GM13977 (cell line): ENCODE data around the gene RREB1.
A peak's percentile ranks its signal among the peaks of the same experiment; 100 is the strongest.

ENCODE experiments used
- DNase-seq: peaks from one replicate; pipeline ENCODE4 v3.0.0; 2012; ENCODE audit warnings: low spot score
- in situ Hi-C: fragments of 300-500 bp; cut with MboI; formaldehyde crosslinking; loops from one replicate; pipeline ENCODE4 v1.12.0; 2022; ENCODE audit warnings: low sequenced_read_pairs, low pct_unique_long_range_greater_than_20kb, mixed read lengths, inconsistent platforms; ENCODE audit not compliant: unreplicated experiment
- TF ChIP-seq, protein P1 (sequence below): IDR thresholded peaks from 2 replicates; pipeline ENCODE4 v1.5.1; 2012; ENCODE audit warnings: mild to moderate bottlenecking, control low read depth; ENCODE audit not compliant: insufficient read depth; ENCODE audit errors: extremely low read depth, missing control alignments

The RREB1 gene

DNA sequence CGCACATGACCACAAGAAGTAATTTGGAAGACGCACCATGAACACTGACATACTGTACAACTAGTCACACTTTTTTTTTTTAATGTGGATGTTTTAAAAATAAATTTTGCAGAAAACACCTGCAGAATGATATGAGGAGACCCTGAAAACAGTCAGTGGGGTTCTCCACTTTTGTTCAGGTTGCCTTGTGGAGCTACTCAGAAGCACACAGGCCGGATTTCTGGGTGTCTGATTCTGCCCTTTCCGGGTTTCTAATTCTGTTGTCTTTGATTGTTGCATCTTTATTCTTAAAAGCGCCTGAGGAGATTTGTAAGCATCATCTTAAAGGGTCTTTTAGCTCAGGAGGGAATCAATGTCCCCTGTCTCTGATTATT, 130.8 kb downstream of the RREB1 start:
- in situ Hi-C loops, result loop anchor here (25.0 kb wide), 2 partner anchors 451 to 551 kb away; no protein-coding TSS in a partner anchor
- TF ChIP-seq, protein P1, sequence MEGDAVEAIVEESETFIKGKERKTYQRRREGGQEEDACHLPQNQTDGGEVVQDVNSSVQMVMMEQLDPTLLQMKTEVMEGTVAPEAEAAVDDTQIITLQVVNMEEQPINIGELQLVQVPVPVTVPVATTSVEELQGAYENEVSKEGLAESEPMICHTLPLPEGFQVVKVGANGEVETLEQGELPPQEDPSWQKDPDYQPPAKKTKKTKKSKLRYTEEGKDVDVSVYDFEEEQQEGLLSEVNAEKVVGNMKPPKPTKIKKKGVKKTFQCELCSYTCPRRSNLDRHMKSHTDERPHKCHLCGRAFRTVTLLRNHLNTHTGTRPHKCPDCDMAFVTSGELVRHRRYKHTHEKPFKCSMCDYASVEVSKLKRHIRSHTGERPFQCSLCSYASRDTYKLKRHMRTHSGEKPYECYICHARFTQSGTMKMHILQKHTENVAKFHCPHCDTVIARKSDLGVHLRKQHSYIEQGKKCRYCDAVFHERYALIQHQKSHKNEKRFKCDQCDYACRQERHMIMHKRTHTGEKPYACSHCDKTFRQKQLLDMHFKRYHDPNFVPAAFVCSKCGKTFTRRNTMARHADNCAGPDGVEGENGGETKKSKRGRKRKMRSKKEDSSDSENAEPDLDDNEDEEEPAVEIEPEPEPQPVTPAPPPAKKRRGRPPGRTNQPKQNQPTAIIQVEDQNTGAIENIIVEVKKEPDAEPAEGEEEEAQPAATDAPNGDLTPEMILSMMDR, result no peak
- DNase-seq, result no peak

DNA sequence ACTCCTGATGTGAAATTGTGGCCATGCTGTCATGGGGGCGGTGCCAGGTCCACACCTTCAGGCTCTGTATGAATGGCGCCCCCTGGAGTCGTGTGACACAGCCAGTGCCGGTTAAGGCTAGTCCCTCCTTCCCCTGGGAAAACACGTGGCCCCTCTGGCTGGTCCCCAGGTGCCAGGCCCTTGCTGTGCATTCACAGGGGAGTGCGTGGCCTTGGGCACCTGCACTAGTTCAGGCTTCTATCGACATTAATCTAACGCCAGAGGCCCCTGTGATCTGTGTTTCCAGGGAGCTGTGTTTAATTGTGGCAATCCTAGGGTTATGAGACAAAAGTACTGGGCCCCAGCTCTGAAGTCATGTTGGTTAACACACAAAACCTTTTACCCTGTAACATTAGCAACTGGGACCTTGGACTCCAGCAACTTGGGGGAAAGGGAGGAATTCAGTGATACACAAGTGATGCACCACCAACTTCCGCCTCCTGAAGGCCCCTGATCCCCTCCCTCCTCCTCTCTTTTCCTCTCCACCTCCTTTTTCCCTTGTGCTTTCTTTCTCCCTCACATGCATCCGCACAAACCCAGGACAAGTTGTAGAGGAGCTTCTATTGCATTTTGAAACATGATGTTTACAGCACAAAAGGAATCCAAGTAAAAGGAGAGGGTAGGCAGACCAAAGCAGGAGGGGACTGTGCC, 131.3 kb downstream of the RREB1 start:
- in situ Hi-C loops, result loop anchor here (25.0 kb wide), 2 partner anchors 452 to 552 kb away; no protein-coding TSS in a partner anchor
- peak; percentile 65 for DNase-seq
- TF ChIP-seq, protein P1, result peak; percentile 76

DNA sequence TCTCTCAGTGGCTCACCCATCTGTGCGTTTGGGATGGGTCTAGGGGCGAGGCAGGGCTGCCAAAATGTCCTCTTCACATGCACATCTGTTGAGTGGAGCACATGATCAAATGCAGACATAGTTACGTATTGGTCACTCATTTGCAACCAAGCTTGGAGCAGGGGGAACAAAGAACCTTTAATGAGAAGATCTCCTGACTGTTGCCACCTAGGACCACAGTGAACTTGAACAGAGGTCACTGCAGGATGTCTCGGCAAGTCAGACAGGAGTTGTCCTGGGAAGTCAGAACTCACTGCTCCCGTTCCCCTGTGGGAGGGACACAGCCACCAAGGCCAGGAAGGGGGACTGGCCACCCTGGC, 131.8 kb downstream of the RREB1 start:
- TF ChIP-seq, protein P1, result no peak
- DNase-seq, result no peak
- in situ Hi-C loops, result loop anchor here (25.0 kb wide), 2 partner anchors 452 to 552 kb away; no protein-coding TSS in a partner anchor

DNA sequence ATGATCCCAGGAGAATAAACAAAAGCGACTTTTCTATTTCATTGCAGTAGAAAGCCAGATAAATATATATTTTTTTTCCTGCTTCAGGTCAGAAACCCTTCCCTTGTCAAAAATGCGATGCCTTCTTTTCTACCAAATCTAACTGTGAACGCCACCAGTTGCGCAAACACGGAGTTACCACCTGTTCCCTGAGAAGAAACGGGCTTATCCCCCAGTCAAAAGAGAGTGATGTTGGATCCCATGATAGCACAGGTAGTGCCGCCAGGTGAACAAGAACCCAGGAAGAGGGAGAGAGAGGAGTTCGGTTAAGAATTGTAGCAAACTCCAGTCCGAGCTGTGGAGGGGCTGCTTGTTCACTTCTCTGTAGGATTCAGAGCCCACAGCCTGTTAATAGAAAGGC, 132.6 kb downstream of the RREB1 start:
- no peak for DNase-seq
- in situ Hi-C loops, result loop anchor here (25.0 kb wide), 2 partner anchors 453 to 553 kb away; no protein-coding TSS in a partner anchor
- TF ChIP-seq, protein P1, result no peak

DNA sequence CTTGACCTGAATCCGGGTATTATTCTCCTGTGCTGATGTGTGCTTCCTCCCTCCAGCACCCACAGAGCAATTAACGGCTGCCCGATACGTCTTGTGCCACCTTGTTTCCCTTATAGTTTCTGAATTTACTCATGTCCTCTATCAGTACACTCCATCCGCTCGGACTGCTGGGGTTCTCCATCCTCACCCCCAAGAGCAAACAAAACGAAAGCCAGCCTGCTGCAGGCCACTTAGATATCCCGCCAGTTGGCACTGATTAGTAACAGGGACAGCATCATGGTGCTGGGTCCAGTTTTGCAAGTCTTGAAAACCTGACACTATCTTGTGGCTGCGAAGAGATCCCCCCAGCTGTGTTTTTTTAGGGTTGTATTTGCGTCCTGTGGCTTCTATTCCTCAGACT, 133.4 kb downstream of the RREB1 start:
- in situ Hi-C loops, result loop anchor here (25.0 kb wide), 2 partner anchors 454 to 554 kb away; no protein-coding TSS in a partner anchor
- TF ChIP-seq, protein P1, result no peak
- no peak for DNase-seq

DNA sequence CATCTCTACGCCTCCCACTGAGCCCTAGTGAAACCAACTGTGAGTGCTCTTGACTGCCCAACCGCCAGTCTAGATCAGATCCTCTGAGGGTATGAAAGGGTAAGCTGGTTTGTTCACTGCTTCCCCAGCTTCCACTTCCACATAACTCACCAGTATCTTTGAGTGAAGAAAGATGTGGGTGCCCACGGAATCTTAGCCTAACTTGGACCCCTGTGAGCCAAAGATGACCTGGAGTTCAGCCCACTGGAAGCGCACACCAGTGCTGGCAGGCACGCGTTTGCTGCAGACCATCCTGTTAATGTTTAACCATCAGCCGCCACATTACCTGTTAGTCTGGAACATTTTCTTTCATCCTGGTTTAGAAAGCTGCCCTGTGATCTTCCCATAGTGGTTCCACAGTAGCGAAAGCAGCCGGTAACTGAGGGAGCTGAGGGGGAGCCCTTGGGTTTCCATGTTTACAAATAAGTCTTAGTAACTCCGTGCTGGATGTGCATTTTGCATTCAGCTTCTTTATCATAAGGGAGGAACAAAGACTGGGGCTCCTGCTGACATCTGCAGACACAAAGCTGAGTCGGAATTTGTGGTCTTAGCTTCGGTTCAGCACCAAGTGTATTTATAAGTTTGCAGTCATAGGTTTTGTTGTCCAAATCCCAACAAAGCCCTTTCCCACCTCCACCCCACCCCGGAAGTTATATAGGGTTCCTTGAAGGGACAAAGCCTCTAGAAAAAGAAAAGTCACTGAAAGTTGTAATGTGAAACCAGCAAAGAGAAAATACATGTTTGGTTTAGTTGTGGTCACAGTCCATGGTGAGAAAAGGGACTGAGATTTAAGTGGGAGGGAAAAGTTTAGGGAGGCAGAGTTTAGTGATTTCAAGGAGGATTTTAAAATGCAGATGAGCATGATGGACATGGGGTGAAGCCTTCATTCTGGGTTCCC, 134.2 kb downstream of the RREB1 start:
- no peak for DNase-seq
- in situ Hi-C loops, result loop anchor here (25.0 kb wide), 2 partner anchors 455 to 555 kb away; no protein-coding TSS in a partner anchor
- TF ChIP-seq, protein P1, result no peak
